AG04449 (cell line): ENCODE measurements around the gene SMAD5.
A peak's percentile ranks its signal among the peaks of the same experiment; 100 is the strongest.

Source experiments
- CTCF ChIA-PET: fragments of 350-600 bp; formaldehyde crosslinking; extraction: SDS; loops from one replicate; lab custom pipeline; 2021; ENCODE audit warnings: antibody characterized with exemption; lab: Yijun Ruan, JAX
- POLR2A ChIA-PET: fragments of 400-600, 350-600 bp; formaldehyde crosslinking; extraction: SDS; loops from one replicate; lab custom pipeline; 2020; ENCODE audit warnings: antibody characterized with exemption, inconsistent platforms; lab: Yijun Ruan, JAX
- DNase-seq: peaks from one replicate; pipeline ENCODE4 v3.0.0-alpha.2; 2010; ENCODE audit warnings: low read depth, low spot score
- H3K4me3 ChIP-seq: 2 replicates; pipeline ENCODE4 v1.5.1; 2011; ENCODE audit warnings: low read depth, mild to moderate bottlenecking, control low read depth, low read length
- CTCF ChIP-seq: IDR thresholded peaks from one replicate; pipeline ENCODE4 v1.5.1; 2011; ENCODE audit warnings: mild to moderate bottlenecking, moderate library complexity, low read length, control low read depth, inconsistent platforms; ENCODE audit not compliant: insufficient read depth; ENCODE audit errors: missing control alignments

The SMAD5 gene

GRCh38 chr5:136190091-136190720 lies 57.6 kb downstream of the SMAD5 start:
- no peak overlapping the region for H3K4me3 ChIP-seq
- CTCF ChIA-PET = interaction anchor here (0.8 to 1.3 kb wide), 2 partner anchors 12 to 16 kb away, joined by 3 to 4 read pairs; no protein-coding TSS in a partner anchor
- TF ChIP-seq CTCF = no peak
- no peak for DNase-seq
- POLR2A ChIA-PET = no interaction called here

DNA sequence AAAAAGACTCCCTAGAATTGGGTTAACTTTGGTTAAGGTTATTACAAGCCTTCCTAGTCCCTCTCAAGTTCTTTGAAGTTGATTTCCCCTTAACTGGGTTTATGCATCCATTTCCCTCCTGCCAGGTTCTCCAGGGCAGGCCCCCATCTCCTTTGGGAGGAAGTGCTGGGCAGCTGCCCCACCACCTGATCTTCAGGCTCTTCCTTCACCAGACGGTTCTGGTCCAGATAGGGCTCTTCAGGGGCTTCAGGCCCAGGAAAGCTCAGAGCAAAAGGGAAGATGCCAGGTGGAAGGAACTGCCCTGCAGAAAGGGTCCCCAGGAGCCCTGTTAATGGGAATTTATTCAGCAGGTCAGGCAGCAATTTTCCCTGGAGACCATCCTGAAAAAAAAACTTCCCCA lies 58.3 kb downstream of the SMAD5 start:
- no peak overlapping the region for H3K4me3 ChIP-seq
- ChIA-PET POLR2A (interaction anchor here (0.6 kb wide), 1 partner anchor 111 kb away, joined by 3 read pairs; no protein-coding TSS in a partner anchor), CTCF (interaction anchor here (0.8 to 1.7 kb wide), 3 partner anchors 13 to 23 kb away, joined by 3 to 5 read pairs (median 5); no protein-coding TSS in a partner anchor)
- no peak for TF ChIP-seq CTCF
- DNase-seq = no peak

DNA sequence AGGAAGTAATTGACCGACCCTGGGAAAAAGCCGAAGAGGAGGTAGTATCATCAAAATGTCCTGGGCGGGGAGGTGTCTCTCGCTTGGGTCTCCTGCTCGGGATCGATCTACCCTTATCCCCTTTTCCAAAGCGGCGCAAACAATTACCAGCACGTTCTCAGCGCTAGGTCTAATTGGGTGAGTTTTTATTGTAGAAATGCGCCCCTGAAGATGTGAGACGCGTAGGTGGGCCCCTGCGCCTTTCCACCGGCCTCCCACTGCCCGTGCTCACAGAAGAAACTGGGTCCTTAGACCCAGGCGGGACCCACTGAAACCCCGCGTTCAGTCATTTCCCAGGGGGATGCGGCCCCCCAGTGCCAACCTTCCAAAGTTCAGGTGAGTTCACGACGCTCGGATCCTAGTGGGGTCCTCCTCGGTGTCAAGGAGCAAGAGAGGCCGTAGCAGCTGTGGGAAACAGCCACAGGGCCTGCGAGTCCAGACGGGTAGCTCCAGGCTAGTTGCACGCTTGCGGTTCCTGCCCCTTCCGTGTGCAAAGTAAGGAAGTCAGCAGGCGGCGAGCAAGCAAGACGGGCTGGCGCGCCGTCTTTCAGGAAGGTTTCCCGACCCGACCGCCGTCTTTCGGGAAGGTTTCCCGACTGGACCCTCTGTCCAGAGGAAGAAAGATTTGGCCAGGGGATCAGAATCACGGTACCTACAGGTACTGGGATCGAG lies 58.8 kb downstream of the SMAD5 start:
- CTCF ChIA-PET = interaction anchor here (0.8 to 1.7 kb wide), 3 partner anchors 13 to 22 kb away, joined by 3 to 5 read pairs (median 5); no protein-coding TSS in a partner anchor

DNA sequence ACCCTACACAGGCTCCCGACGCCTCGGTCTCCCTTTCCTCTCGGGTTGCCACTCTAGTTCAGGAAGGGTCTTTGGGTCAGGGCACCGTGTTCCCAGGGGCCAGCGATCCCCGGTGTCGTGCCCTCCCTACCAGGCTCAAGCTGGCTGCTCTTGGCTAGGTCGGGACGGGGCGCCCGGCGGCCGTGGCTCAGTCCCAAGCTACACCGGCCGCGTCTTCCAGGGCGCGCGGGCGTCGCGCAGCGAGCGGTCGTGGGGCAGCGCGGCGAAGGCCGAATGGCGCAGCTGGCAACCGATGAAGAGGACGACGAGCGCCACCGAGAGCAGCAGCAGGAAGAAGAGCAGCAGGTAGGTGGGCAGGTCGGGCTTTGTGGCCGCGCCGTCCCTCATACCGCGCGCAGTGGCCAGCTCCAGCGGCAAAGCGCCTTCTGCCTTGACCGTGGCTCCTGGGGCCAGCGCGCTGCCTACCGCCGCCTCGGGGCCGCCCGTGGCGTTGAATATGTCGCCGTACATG lies 59.4 kb downstream of the SMAD5 start:
- no peak for TF ChIP-seq CTCF
- no peak for DNase-seq
- POLR2A ChIA-PET = no interaction called here
- H3K4me3 ChIP-seq = peak overlapping the region; percentile 45
- CTCF ChIA-PET = interaction anchor here (1.5 to 1.7 kb wide), 2 partner anchors 20 to 22 kb away, joined by 5 read pairs; no protein-coding TSS in a partner anchor

More for the DNA sequence above, 58.8 kb downstream of the SMAD5 start:
- no peak for TF ChIP-seq CTCF
- DNase-seq = no peak
- peak overlapping the region; percentile 45 for H3K4me3 ChIP-seq
- POLR2A ChIA-PET = interaction anchor here (0.6 kb wide), 1 partner anchor 112 kb away, joined by 3 read pairs; no protein-coding TSS in a partner anchor

DNA sequence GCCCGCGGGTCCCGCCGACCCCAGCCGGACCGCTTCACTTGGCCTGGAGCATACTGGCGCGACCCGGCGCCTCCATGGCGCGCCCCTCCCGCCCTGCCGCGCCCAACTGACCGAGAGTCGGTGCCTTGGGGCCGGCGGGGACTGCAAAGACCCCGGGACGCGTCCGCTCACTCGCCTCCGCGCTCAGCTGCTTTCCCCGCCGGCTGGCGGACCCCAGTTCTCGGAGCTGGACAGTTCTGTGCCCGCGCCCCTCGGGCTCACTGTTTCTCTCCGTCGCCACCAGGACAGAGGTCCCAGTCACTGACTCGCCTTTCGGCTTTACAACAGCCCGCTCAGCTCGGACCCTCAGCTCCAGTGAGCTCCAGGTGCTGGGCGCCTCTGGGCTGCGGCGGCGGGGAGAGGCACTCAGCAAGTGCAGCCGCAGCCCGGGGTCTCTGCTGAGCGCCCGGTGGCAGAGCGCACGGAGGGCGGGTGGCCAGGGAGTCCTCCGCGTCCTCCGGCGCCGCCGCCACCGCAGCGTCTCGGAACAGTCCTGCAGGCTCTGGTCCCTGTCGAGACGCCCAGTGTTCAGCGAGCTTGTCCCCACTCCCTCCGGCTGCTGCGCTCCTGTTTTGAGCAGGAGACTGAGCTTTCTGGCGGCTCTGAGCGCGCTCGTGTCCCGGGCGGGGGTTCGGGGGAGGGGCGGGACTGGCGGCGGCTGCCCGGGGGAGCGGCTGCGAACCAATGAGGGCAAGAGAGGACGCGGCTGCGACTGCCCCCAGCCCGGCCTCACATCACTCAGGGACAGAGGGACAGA lies 60.1 kb downstream of the SMAD5 start, which contains the start of gene SMIM32:
SMIM32 (minus strand) TSS at position 637 of the 796 bp plus-strand sequence. CDS start 638 bp downstream, outside the sequence.
- no peak for DNase-seq
- no peak for TF ChIP-seq CTCF
- POLR2A ChIA-PET = no interaction called here
- peak within 1 kb of the TSS; percentile 45 for H3K4me3 ChIP-seq
- CTCF ChIA-PET = interaction anchor here (0.9 to 1.7 kb wide), 3 partner anchors 8 to 21 kb away, joined by 3 to 5 read pairs (median 5); no protein-coding TSS in a partner anchor
